H1 (cell line): ENCODE data around the gene ATP10D. TPM values are rescaled to one million over a fixed set of nuclear protein-coding genes. Genes with fewer than 3 reads are reported as not detected.

Experiments used
- EZH2 ChIP-seq: fragments of 200-600 bp; sonication (generic); IDR thresholded peaks from 2 replicates; pipeline ENCODE4 v1.7.1; 2012; ENCODE audit warnings: low read depth, mild to moderate bottlenecking, moderate library complexity, low read length, inconsistent platforms; ENCODE audit not compliant: severe bottlenecking
- HDAC2 ChIP-seq, 2 experiments: fragments of 300-600 bp in 1 of 2; sonication (generic) in 1 of 2; IDR thresholded peaks; 2 replicates each; pipeline ENCODE4 v1.6.1; 2011 to 2012; ENCODE audit warnings: low read depth in 2 of 2, low read length in 2 of 2, mild to moderate bottlenecking in 2 of 2, moderate library complexity in 2 of 2, borderline replicate concordance in 1 of 2, inconsistent platforms in 1 of 2
- SP4 ChIP-seq: IDR thresholded peaks from 2 replicates; pipeline ENCODE4 v1.6.1; 2012; ENCODE audit warnings: low read length, inconsistent platforms
- TCF12 ChIP-seq: IDR thresholded peaks from 2 replicates; pipeline ENCODE4 v1.6.1; 2011; ENCODE audit warnings: low read depth, mild to moderate bottlenecking, low read length
- YY1 ChIP-seq: IDR thresholded peaks from 2 replicates; pipeline ENCODE4 v1.6.1; 2011; ENCODE audit warnings: low read depth, mild to moderate bottlenecking, low read length
- polyA plus RNA-seq, 7 experiments: library from polyadenylated mRNA; depleted of rRNA in 3 of 7; stranded (reverse) in 5 of 7; unstranded in 2 of 7; fragments of >200 nt in 5 of 7; fragments of 200-250 nt in 2 of 7; gene quantifications; 1 replicate in 5 of 7; 2 replicates in 1 of 7; 4 replicates in 1 of 7; pipeline versions ENCODE4 v1.2.1 to v1.2.3, GENCODE V29; 2011 to 2013; ENCODE audit warnings: missing spikeins in 2 of 7, mixed read lengths in 2 of 7
- total RNA-seq: library from RNA; stranded (reverse); fragmentation: NEBNext Ultra II Directional; extraction: Animal tissue kit (Norgen Biotek cat#: 25700); gene quantifications from 2 replicates; pipeline ENCODE4 v1.2.1, GENCODE V29; 2021

The ATP10D gene
- total and polyA plus RNA-seq, 2 of the 8 experiments (the other 6 are each of a cell fraction or from before 2014, with no cell fraction given): 2.9 to 5.9 TPM

DNA sequence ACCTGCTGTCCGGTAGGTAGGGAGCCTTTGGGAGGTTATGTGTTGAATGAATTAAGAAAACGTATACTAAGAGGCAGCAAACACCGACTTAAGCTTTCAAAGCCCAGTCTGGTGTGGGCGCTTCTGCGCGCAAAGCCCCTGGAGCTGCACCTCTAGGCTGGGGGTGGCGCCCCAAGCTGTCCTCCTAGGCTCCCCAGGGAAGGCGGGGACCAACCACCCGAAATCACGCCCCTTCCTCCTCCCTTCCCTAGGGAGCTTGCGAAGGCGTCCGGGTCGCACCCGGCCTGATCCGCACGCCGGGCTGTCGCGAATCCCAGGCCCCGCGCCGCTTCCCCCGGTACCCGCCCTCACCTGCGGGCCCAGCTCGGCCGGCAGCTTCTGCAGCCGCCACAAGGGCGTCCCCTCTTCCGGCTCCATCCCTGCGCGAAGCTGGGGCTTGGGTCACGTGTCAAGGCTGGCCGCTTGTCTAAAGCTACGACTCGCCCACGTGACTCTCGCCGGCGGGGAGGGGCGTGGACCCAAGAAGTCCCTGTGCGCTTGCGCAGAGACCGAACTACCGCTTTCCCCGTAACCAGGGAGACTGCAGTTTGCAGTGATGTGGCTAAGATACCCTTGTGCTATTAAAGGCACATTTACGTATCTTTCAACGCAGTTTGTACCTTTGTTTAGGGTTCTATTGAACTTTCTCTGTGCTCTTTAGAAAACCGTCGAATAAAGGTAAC, 21.7 kb upstream of the ATP10D start, which contains the start of gene COMMD8 (continued):
- TF ChIP-seq TCF12: peak; percentile 64; the same call in 1 of the 2 replicates
- peak; percentile 61; the same call in 1 of the 2 replicates for TF ChIP-seq SP4
- TF ChIP-seq HDAC2 (IDR thresholded peaks at IDR 0.05; ENCODE audit: borderline replicate concordance in 1 of 2, low read depth in 2 of 2, low read length in 2 of 2): peak; percentile 23 to 77; a peak in 1 of 4 replicates
- no peak for TF ChIP-seq EZH2
- TF ChIP-seq YY1: peak; percentile 72
